ENCODE measurements around the gene MUC5AC.
"Not testable (repeated sequence)": the region's sequence is repeated elsewhere in the genome, so short reads cannot be mapped to it uniquely, and the experiment has no call there.

MUC5AC gene

GRCh38 chr11:1206391-1207271 lies 48.9 kb downstream of the MUC5AC start:
- Mint-ChIP-seq H3K9me3 (ENCODE audit: low read depth) (peaks cover 15% of the 10 kb centered on the region), H3K27ac (no peak overlapping the region), H3K4me3 (no peak overlapping the region), H3K36me3 (peaks cover 6% of the 10 kb centered on the region), H3K27me3 (peaks cover 7% of the 10 kb centered on the region), H3K4me1 (ENCODE audit: low read depth) (no peaks in the 10 kb centered on the region)

- Mint-ChIP-seq H3K27ac (no peak overlapping the region), H3K36me3 (peaks cover 8% of the 10 kb centered on the region), H3K4me1 (ENCODE audit: low read depth) (no peaks in the 10 kb centered on the region), H3K4me3 (no peak overlapping the region), H3K27me3 (peaks cover 7% of the 10 kb centered on the region), H3K9me3 (ENCODE audit: low read depth) (peaks cover 22% of the 10 kb centered on the region)
These were observed 49.8 kb downstream of the MUC5AC start for GRCh38 chr11:1207401-1208143.

GRCh38 chr11:1208144-1208393 lies 50.3 kb downstream of the MUC5AC start:
- no peak overlapping the region for H3K27ac Mint-ChIP-seq
- H3K4me3 Mint-ChIP-seq = no peak overlapping the region
- peaks cover 8% of the 10 kb centered on the region for H3K36me3 Mint-ChIP-seq
- peaks cover 25% of the 10 kb centered on the region for H3K9me3 Mint-ChIP-seq (ENCODE audit: low read depth)
- peaks cover 7% of the 10 kb centered on the region for H3K27me3 Mint-ChIP-seq
- no peaks in the 10 kb centered on the region for H3K4me1 Mint-ChIP-seq (ENCODE audit: low read depth)

- peaks cover 30% of the 10 kb centered on the region for H3K9me3 Mint-ChIP-seq (ENCODE audit: low read depth)
- no peaks in the 10 kb centered on the region for H3K4me1 Mint-ChIP-seq (ENCODE audit: low read depth)
- H3K27ac Mint-ChIP-seq = no peak overlapping the region
- H3K36me3 Mint-ChIP-seq = peaks cover 8% of the 10 kb centered on the region
- no peak overlapping the region for H3K4me3 Mint-ChIP-seq
- H3K27me3 Mint-ChIP-seq = peaks cover 7% of the 10 kb centered on the region
These were observed 50.9 kb downstream of the MUC5AC start for GRCh38 chr11:1208394-1209261.

GRCh38 chr11:1209371-1210057 lies 51.8 kb downstream of the MUC5AC start:
- Mint-ChIP-seq H3K27me3 (peaks cover 7% of the 10 kb centered on the region), H3K9me3 (ENCODE audit: low read depth) (peaks cover 36% of the 10 kb centered on the region), H3K4me1 (ENCODE audit: low read depth) (no peaks in the 10 kb centered on the region), H3K4me3 (no peak overlapping the region), H3K36me3 (peaks cover 8% of the 10 kb centered on the region), H3K27ac (no peak overlapping the region)

- peaks cover 37% of the 10 kb centered on the region for H3K9me3 Mint-ChIP-seq (ENCODE audit: low read depth)
- peaks cover 9% of the 10 kb centered on the region for H3K27me3 Mint-ChIP-seq
- H3K4me1 Mint-ChIP-seq (ENCODE audit: low read depth) = no peaks in the 10 kb centered on the region
- H3K27ac Mint-ChIP-seq = no peak overlapping the region
- H3K4me3 Mint-ChIP-seq = no peak overlapping the region
- H3K36me3 Mint-ChIP-seq = peaks cover 8% of the 10 kb centered on the region
These were observed 54.1 kb downstream of the MUC5AC start for GRCh38 chr11:1211838-1212237.

GRCh38 chr11:1215826-1216225 lies 58.1 kb downstream of the MUC5AC start:
- peaks cover 29% of the 10 kb centered on the region for H3K9me3 Mint-ChIP-seq (ENCODE audit: low read depth)
- H3K27ac Mint-ChIP-seq; H3K36me3 Mint-ChIP-seq; H3K4me1 Mint-ChIP-seq (ENCODE audit: low read depth); H3K4me3 Mint-ChIP-seq; H3K27me3 Mint-ChIP-seq: not testable (repeated sequence)

GRCh38 chr11:1217151-1217550 lies 59.4 kb downstream of the MUC5AC start:
- no peak overlapping the region for H3K27ac Mint-ChIP-seq

GRCh38 chr11:1218256-1218787 lies 60.6 kb downstream of the MUC5AC start:
- peaks cover 11% of the 10 kb centered on the region for H3K27me3 Mint-ChIP-seq
- H3K36me3 Mint-ChIP-seq = no peaks in the 10 kb centered on the region
- H3K4me3 Mint-ChIP-seq = no peak overlapping the region
- peaks cover 10% of the 10 kb centered on the region for H3K9me3 Mint-ChIP-seq (ENCODE audit: low read depth)
- no peak overlapping the region for H3K27ac Mint-ChIP-seq
- no peaks in the 10 kb centered on the region for H3K4me1 Mint-ChIP-seq (ENCODE audit: low read depth)

More at GRCh38 chr11:1217151-1217550, 59.4 kb downstream of the MUC5AC start:
- H3K36me3 Mint-ChIP-seq = no peaks in the 10 kb centered on the region
- H3K9me3 Mint-ChIP-seq (ENCODE audit: low read depth) = peaks cover 19% of the 10 kb centered on the region
- no peak overlapping the region for H3K4me3 Mint-ChIP-seq
- H3K4me1 Mint-ChIP-seq (ENCODE audit: low read depth) = no peaks in the 10 kb centered on the region
- peaks cover 11% of the 10 kb centered on the region for H3K27me3 Mint-ChIP-seq

- no peaks in the 10 kb centered on the region for H3K4me1 Mint-ChIP-seq (ENCODE audit: low read depth)
- H3K27me3 Mint-ChIP-seq = peaks cover 11% of the 10 kb centered on the region
- peaks cover 7% of the 10 kb centered on the region for H3K9me3 Mint-ChIP-seq (ENCODE audit: low read depth)
- H3K4me3 Mint-ChIP-seq = no peak overlapping the region
- no peak overlapping the region for H3K27ac Mint-ChIP-seq
- H3K36me3 Mint-ChIP-seq = no peaks in the 10 kb centered on the region
These were observed 61.2 kb downstream of the MUC5AC start for GRCh38 chr11:1218788-1219445.

- no peak overlapping the region for H3K4me3 Mint-ChIP-seq
- no peaks in the 10 kb centered on the region for H3K36me3 Mint-ChIP-seq
- H3K27ac Mint-ChIP-seq = no peak overlapping the region
- no peaks in the 10 kb centered on the region for H3K4me1 Mint-ChIP-seq (ENCODE audit: low read depth)
- peaks cover 2% of the 10 kb centered on the region for H3K9me3 Mint-ChIP-seq (ENCODE audit: low read depth)
- H3K27me3 Mint-ChIP-seq = peaks cover 11% of the 10 kb centered on the region
These were observed 61.7 kb downstream of the MUC5AC start for GRCh38 chr11:1219446-1219833.

GRCh38 chr11:1219834-1220815 lies 62.4 kb downstream of the MUC5AC start:
- H3K27ac Mint-ChIP-seq = no peak overlapping the region
- no peak overlapping the region for H3K4me3 Mint-ChIP-seq
- H3K4me1 Mint-ChIP-seq (ENCODE audit: low read depth) = no peaks in the 10 kb centered on the region
- H3K36me3 Mint-ChIP-seq = no peaks in the 10 kb centered on the region
- no peaks in the 10 kb centered on the region for H3K9me3 Mint-ChIP-seq (ENCODE audit: low read depth)
- H3K27me3 Mint-ChIP-seq = peaks cover 10% of the 10 kb centered on the region
